Islet precursor cell (in vitro differentiated cells): ENCODE data around the gene CUL4B.
"Not testable (repeated sequence)": the region's sequence is repeated elsewhere in the genome, so short reads cannot be mapped to it uniquely, and the experiment has no call there.

Experiments used
- DNase-seq: peaks from one replicate; pipeline ENCODE4 v3.0.0-alpha.2; 2018

The CUL4B gene

GRCh38 chrX:120517936-120518335 lies 42.8 kb downstream of the CUL4B start:
- no peak for DNase-seq

- DNase-seq, result no peak
These were observed 46.5 kb downstream of the CUL4B start for GRCh38 chrX:120514236-120514635.

GRCh38 chrX:120512627-120513026 lies 48.1 kb downstream of the CUL4B start:
- DNase-seq, result no peak

GRCh38 chrX:120512222-120512621 lies 48.5 kb downstream of the CUL4B start:
- DNase-seq, result no peak

- DNase-seq, result no peak
These were observed 56.2 kb downstream of the CUL4B start for GRCh38 chrX:120504569-120504968.

- DNase-seq, result no peak
These were observed 61.3 kb downstream of the CUL4B start for GRCh38 chrX:120499301-120500072.

- not testable (repeated sequence) for DNase-seq
These were observed 70.6 kb downstream of the CUL4B start for GRCh38 chrX:120490119-120490518.

GRCh38 chrX:120486786-120487185 lies 74.0 kb downstream of the CUL4B start:
- DNase-seq, result no peak

- DNase-seq, result peak; percentile 85
These were observed 74.9 kb downstream of the CUL4B start for GRCh38 chrX:120485638-120486520.

- no peak for DNase-seq
These were observed 75.5 kb downstream of the CUL4B start for GRCh38 chrX:120485315-120485637.

GRCh38 chrX:120477453-120477852 lies 83.3 kb downstream of the CUL4B start:
- DNase-seq, result no peak

GRCh38 chrX:120476714-120477113 lies 84.0 kb downstream of the CUL4B start:
- no peak for DNase-seq

- DNase-seq, result not testable (repeated sequence)
These were observed 85.3 kb downstream of the CUL4B start for GRCh38 chrX:120475447-120475846.
